Peyer's patch (tissue), 4 donors: ENCODE measurements around the gene CTCFL.

ENCODE experiments used
- POLR2A ChIP-seq, 2 donors: fragments of 450-650 bp; IDR thresholded peaks; one replicate each; pipeline ENCODE4 v1.5.1; 2017; ENCODE audit warnings: antibody characterized with exemption in 2 of 2, mild to moderate bottlenecking in 2 of 2, moderate library complexity in 2 of 2
- TF ChIP-seq, protein P1 (sequence below), 6 experiments: fragments of 450-650 bp in 4 of 6; fragments of 200-600 bp in 2 of 6; sonication (generic) in 1 of 6; IDR thresholded peaks; one replicate each; pipeline ENCODE4 v1.5.1; 2017 to 2019; ENCODE audit warnings: antibody characterized with exemption in 6 of 6, mild to moderate bottlenecking in 3 of 6, moderate library complexity in 1 of 6

DNA sequence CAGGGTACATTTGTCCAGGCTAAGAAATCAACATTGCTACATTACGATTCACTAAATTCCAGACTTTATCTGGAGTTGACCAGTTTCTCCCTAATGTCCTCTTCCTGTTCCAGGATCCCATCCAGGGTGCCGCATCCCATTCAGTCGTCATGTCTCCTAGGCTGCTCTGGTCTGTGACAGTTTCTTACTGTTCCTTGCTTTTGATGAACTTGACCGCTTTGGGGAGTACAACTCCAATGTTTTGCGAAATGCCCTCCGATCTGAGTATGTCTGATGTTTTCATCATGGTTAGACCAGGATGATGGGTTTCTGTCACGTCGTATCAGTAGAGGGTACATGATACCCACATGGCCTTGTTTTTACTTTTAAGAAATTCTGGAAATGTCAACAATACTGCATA, 62.2 kb downstream of the CTCFL start:
- TF ChIP-seq, protein P1, sequence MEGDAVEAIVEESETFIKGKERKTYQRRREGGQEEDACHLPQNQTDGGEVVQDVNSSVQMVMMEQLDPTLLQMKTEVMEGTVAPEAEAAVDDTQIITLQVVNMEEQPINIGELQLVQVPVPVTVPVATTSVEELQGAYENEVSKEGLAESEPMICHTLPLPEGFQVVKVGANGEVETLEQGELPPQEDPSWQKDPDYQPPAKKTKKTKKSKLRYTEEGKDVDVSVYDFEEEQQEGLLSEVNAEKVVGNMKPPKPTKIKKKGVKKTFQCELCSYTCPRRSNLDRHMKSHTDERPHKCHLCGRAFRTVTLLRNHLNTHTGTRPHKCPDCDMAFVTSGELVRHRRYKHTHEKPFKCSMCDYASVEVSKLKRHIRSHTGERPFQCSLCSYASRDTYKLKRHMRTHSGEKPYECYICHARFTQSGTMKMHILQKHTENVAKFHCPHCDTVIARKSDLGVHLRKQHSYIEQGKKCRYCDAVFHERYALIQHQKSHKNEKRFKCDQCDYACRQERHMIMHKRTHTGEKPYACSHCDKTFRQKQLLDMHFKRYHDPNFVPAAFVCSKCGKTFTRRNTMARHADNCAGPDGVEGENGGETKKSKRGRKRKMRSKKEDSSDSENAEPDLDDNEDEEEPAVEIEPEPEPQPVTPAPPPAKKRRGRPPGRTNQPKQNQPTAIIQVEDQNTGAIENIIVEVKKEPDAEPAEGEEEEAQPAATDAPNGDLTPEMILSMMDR (IDR thresholded peaks at IDR 0.05): no peak
- no peak for TF ChIP-seq POLR2A (IDR thresholded peaks at IDR 0.05)
